B cell (primary cell): ENCODE measurements around the gene MAPK14.

ENCODE experiments used
- EZH2 ChIP-seq: IDR thresholded peaks from 2 replicates; pipeline ENCODE4 v1.6.1; 2012; ENCODE audit warnings: borderline replicate concordance, low read depth, mild to moderate bottlenecking, moderate library complexity, low read length; ENCODE audit not compliant: insufficient read depth, poor library complexity, severe bottlenecking
- TF ChIP-seq, protein P1 (sequence below): fragments of 200-600 bp; IDR thresholded peaks from one replicate; pipeline ENCODE4 v1.8.0; 2022; ENCODE audit warnings: antibody characterized with exemption, mild to moderate bottlenecking

DNA sequence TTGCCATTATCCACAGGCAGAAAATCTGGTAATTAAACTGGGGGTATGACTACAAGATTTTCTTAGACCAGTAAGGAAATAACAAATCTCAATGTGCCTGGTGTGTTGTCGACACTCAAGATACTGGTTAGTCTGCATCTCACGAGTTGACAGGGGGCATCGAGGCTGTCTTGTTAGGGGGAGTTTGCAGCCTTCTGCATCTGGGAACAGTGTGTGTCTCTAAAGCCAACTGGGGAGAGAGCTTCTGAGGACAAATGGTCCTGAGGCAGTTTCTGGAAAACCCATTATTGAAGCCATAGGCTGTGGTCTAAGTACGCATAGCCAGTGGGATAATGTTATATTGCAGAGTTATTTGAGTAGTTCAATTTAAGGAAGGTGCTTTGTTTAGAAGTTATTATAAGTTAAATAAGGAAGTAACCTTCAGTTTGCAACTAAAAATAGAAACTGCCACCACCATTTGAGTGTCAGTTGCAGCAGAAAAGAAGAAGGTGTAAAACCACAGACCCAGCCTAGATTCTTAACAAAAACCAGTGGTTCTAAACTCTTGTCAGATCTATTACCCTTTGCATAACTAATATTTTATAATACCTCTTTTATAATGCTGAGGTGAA is 87.3 kb downstream of the MAPK14 start:
- TF ChIP-seq, protein P1, sequence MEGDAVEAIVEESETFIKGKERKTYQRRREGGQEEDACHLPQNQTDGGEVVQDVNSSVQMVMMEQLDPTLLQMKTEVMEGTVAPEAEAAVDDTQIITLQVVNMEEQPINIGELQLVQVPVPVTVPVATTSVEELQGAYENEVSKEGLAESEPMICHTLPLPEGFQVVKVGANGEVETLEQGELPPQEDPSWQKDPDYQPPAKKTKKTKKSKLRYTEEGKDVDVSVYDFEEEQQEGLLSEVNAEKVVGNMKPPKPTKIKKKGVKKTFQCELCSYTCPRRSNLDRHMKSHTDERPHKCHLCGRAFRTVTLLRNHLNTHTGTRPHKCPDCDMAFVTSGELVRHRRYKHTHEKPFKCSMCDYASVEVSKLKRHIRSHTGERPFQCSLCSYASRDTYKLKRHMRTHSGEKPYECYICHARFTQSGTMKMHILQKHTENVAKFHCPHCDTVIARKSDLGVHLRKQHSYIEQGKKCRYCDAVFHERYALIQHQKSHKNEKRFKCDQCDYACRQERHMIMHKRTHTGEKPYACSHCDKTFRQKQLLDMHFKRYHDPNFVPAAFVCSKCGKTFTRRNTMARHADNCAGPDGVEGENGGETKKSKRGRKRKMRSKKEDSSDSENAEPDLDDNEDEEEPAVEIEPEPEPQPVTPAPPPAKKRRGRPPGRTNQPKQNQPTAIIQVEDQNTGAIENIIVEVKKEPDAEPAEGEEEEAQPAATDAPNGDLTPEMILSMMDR: no peak
- TF ChIP-seq EZH2: no peak
